Measurements from ENCODE around the gene LMO7.

DNA sequence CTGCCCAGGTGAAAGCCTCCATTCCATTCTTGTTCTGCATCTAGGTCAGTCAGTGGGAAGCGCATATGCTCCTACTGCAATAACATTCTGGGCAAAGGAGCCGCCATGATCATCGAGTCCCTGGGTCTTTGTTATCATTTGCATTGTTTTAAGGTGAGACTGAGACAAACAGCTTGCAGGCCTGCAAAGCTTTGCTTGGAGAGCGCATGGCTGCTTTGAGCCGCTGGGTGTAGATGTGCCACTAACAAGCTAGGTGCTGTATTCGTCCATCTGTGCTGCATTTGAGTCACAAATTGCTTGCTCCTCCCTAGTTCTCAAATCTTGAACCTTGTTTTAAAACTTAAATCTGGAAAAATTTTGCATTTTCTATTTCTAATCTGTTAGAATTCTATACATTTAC is 219.1 kb downstream of the LMO7 start:
- no peak for TF ChIP-seq POLR2AphosphoS5 (IDR thresholded peaks at IDR 0.05; ENCODE audit: low read depth)
- no peak for TF ChIP-seq SPI1 (IDR thresholded peaks at IDR 0.05; ENCODE audit: borderline replicate concordance, low read depth)
- TF ChIP-seq, protein P1, sequence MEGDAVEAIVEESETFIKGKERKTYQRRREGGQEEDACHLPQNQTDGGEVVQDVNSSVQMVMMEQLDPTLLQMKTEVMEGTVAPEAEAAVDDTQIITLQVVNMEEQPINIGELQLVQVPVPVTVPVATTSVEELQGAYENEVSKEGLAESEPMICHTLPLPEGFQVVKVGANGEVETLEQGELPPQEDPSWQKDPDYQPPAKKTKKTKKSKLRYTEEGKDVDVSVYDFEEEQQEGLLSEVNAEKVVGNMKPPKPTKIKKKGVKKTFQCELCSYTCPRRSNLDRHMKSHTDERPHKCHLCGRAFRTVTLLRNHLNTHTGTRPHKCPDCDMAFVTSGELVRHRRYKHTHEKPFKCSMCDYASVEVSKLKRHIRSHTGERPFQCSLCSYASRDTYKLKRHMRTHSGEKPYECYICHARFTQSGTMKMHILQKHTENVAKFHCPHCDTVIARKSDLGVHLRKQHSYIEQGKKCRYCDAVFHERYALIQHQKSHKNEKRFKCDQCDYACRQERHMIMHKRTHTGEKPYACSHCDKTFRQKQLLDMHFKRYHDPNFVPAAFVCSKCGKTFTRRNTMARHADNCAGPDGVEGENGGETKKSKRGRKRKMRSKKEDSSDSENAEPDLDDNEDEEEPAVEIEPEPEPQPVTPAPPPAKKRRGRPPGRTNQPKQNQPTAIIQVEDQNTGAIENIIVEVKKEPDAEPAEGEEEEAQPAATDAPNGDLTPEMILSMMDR (IDR thresholded peaks at IDR 0.05; ENCODE audit: insufficient read depth, low read length), result no peak
- no peak for TF ChIP-seq GABPA (IDR thresholded peaks at IDR 0.05; ENCODE audit: low read depth)
